CD4-positive, alpha-beta T cell treated with Interferon alpha-2 for 1 hour (primary cell): ENCODE data around the gene FADS3.
"Not testable (repeated sequence)": the region's sequence is repeated elsewhere in the genome, so short reads cannot be mapped to it uniquely, and the experiment has no call there.

Experiments
- DNase-seq, 2 donors: peaks; one replicate each; pipeline ENCODE4 v3.0.0-alpha.2; 2020 to 2022

Gene FADS3

DNA sequence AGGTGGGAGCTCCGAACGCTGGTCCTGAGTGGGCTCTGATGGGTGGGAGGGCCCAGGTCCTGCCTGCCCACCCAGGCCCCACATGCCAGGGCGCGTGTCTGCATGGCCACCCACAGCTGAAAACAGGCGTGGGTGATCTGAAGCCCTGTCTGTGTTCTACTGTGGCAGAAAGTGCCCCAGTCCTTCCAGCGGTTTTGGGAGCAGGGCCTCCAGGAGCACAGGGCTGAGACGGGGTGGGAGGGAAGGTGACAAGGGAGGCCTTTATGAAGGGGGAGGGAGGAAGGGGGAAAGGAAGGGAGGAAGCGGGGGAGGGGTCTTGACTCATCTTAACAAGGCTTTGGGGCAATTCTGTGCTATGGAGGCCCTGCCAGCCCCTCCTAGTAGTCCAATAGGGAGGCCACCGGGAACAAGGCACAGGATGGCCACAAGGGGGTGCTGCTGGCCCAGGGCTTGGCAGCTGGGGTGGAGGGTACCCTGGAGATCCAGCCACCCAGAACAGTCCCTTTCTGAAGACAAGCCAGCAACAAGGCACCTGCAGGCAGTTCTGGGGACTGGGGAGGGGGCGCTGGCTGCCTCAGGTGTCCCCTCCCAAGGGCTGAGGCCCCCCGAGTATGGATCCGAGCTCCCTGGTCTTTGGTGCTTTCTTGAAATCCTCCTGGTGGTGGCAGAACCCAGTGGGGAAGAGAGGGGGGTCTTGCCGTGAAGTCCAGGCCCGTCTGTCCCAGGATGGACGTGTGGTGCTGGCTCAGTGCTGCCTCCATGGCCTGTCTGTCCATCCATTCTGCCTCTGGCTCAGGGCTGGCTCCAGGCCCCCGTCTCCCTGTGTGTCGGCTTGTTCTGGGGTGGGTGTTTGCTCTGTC, 6.3 kb upstream of the FADS3 start:
- DNase-seq, result peak; percentile 75 to 77

- DNase-seq, result no peak
Observed at GRCh38 chr11:61896665-61897386, 5.5 kb upstream of the FADS3 start.

DNA sequence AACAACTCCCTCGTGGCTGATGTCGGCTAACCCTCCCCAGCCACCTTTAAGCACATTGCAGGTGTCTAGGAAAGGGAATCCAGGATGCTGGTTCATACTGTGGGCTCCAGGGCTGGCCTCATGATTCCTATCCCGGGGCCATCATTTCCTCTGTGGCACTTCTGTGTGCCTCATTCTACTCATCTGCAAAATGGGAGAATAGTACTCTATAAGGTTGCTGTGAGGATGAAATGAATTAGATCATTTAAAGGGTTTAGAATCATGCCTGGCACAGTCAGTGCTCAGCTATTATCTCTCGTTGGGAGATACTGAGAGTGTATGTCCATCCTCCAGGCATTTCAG, 4.3 kb upstream of the FADS3 start:
- DNase-seq, result no peak

GRCh38 chr11:61895046-61895717, 3.8 kb upstream of the FADS3 start:
- DNase-seq, result no peak

- DNase-seq, result no peak
Observed at GRCh38 chr11:61893981-61894380, 2.6 kb upstream of the FADS3 start.

- DNase-seq, result no peak
Observed at GRCh38 chr11:61892085-61892370, 683 bp upstream of the FADS3 start.

DNA sequence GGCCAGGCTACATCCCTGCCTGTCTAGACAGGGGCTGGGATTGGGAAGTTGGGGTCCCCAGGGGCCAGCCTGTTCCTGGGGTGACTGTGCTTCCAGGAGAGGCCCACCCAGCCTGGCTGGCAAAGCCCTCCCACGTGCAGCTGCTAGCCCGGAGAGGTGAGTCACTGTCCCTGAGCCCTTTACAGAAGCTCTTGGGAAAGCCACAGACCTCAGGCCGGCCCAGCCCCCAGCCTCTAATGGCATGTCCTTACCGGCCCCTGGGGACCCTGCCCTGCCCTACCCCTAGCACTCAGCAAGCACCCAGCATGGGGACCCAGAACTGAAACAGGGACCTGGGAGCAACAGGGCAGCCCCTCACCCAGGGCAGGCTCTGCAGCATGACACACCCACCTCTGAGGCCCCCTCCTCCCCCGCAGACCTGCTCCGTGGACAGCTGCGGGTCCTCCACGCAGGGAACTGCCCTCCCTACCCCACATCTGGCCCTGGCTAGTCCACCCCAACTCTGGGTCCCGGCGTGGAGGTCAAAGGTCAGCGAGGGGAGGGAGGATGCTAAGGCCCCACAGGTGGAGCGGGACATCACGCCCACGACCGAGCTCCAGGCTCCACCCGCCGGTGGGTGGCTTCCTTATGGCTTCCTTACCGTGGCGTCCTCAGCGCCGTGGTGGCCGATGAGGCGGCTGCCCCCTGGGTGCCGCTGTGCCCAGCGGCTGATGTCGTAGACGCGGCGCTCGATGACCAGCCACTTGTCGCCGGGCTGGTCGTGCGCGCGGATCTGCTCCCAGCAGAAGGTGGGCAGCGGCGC, 615 bp downstream of the FADS3 start:
- peak; percentile 24 to 43 for DNase-seq

- DNase-seq, result no peak
Observed at GRCh38 chr11:61889831-61890230, 1.5 kb downstream of the FADS3 start.

- no peak for DNase-seq
Observed at GRCh38 chr11:61888590-61888989, 2.8 kb downstream of the FADS3 start.

DNA sequence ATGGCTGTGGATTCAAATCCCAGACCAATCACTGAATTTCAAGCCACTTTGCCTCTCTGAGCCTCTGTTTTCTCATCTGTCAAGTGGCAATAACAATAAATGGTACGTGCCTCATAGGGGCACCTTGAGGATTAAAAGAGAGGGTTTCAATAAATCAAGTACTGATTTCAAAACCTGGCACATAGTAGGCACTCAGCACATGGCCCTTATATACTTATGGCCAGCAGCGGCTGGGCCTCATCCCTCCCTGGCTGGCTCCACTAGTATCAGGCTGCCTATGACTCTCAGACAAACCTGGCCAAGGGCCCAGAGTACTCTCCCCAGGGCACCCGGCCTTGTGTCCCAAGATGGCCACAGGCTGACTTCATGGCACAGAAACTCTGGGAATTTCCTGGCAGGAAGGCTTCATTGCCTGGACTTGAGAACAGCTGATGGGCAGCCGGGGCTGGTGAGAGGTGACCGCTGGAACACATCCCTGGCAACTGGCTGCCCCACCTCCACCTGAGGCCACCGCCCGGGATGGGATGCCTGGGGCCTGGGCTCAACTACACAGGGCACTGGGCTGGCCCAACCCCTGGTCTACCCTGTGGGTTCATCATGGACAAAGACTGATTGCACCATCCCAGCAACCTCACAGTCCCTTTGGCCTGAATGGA, 3.4 kb downstream of the FADS3 start:
- DNase-seq, result no peak

GRCh38 chr11:61886643-61887042, 4.7 kb downstream of the FADS3 start:
- DNase-seq, result no peak

DNA sequence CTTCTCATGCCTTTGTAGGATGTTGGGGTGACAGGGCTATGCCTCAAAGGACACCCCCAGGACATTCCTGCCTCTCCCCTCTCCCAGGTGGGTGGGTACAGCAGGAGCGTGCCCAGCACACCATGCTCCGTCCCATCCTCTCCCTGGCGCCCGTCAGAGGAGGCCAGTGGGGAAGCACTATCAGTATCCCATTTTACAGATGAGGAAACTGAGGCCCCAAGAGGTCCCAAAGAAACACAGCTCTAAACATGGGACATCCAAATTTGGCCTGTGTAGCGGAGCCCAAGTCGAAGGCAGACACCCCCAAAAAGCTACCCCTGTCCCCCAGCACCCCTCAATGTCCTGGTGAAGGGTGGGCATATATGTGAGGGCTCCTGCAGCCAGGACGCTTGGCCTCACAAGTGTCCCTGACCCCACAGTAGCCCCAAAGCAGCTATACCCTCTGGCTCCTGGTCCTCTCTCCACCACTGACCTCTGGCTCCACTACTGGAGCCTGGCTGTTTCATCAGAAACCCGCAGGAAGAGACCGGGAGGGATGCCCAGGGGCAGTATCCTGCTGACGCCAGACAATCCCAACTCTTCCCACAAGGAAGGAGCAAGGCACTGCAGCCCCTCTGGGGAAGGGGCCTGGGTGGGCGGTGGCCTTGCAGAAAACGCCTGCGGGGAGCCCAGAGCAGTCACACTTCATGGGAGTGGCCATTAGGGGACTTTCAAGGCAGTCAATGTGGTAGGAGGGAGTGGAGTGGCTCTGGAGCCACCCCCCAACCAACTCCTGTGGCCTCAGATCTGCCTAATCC, 5.4 kb downstream of the FADS3 start:
- DNase-seq, result no peak

GRCh38 chr11:61885166-61885778, 6.1 kb downstream of the FADS3 start:
- DNase-seq, result no peak

DNA sequence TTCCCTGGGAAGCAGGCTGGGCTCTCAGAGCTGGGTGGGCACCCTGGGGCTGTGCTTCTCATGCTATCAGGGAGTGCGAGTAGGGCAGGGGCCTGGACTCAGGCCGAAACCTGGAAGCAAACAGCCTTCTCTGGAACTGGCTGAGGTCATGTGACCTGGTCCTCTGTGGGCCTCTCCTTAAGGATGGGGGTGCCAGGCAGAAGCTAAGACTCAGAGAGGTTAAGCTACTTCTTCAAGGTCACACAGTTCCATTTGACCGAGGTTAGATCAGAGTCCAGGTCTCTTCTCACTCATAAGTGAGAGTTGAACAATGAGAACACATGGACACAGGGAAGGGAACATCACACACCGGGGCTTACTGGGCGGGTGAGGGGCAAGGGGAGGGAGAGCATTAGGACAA, 7.4 kb downstream of the FADS3 start:
- no peak for DNase-seq

DNA sequence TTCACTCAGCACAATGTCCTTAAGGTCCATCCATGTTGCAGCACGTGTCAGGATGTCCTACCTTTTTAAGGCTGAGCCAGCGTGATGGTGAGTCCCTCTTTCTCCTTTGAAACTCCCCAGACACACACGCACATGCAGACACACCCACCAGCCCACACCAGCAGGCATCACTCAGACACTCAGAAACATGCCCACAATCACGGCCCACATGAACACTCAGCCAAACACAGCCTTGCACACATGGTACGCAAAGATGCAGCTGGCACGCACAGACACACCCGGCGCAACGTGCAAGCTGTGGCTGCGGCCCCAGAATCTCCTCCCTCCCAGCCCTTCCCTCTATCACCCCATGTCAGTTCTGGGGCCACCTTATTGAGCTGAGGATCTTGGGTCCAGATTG, 8.0 kb downstream of the FADS3 start:
- DNase-seq, result no peak

DNA sequence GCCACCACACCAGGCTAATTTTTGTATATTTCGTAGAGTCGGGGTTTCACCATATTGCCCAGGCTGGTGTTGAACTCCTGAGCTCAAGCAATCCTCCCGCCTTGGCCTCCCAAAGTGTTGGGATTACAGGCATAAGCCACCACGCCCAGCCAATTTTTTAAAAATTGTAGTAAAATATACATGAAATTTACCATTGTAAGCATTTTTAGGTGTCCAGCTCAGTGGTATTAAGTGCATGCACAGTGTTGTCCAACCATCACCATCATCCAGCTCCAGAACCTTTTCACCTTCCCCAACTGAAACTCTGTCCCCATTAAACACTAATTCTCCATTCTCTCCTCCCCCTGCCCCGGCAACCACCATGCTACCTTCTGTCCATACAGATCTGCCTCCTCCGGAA, 8.5 kb downstream of the FADS3 start:
- no peak for DNase-seq

DNA sequence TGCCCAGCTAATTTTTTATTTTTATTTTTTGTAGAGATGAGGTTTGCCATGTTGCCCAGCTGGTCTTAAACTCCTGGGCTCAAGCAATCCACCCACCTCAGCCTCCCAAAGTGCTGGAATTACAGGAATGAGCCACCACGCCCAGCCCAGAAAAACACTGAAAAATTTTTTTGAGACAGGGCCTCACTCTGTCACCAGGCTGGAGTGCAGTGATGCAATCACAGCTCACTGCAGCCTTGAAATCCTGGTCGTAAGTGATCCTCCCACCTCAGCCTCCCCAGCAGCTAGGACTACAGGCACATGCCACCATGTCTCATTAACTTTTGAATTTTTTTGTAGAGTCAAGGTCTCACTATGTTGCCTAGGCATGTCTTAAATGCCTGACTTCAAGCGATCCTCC, 9.1 kb downstream of the FADS3 start:
- DNase-seq, result not testable (repeated sequence)

DNA sequence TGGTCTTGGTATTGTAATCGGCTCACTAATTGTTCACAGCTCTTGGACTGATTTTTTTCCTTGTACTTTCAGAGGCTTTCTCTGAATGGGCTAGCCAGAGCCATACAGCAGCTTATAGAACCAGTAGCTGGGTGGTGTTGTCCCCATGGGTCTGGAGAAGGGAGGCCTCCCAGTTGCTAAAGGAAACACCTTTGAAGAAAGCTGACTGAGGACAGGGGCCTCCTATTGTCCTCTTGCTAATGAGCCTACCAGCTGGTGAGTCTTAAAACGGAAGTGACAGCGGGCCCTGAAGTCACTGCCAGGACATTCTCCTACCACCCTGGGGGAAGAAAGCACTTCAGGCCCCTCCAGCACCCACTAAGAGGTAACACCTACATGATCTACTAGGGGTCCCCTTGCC, 9.9 kb downstream of the FADS3 start:
- DNase-seq, result no peak

- DNase-seq, result peak in 1 of 2 donors; percentile 15
Observed at GRCh38 chr11:61880454-61880853, 10.9 kb downstream of the FADS3 start.

- DNase-seq, result no peak
Observed at GRCh38 chr11:61880031-61880430, 11.3 kb downstream of the FADS3 start.

DNA sequence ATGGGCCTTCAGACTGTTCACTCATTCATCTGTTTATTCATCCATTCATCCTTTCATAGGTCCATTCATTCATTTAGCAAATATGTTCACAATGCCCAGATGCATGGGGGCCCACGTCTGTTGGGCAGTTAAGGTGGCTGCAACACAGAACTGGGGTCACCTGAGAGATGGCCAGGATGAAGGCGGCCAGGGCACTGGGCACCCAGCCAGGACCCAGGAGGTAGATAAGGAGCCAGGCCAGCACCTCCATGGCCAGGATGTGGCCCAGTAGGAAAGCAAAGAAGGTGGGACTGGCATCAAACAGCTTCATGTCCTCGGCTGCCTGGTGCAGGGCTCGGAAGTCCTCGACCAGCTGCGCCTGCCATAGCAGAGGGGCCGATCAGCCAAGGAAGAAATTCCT, 12.2 kb downstream of the FADS3 start:
- DNase-seq, result no peak
